ENCODE data around the gene HRH1. TPM values are rescaled to one million over a fixed set of nuclear protein-coding genes. Genes with fewer than 3 reads are reported as not detected.

Gene HRH1
- total and polyA plus RNA-seq, 10 of the 15 experiments (the other 5 are each of a cell fraction or from before 2014, with no cell fraction given), result not detected

DNA sequence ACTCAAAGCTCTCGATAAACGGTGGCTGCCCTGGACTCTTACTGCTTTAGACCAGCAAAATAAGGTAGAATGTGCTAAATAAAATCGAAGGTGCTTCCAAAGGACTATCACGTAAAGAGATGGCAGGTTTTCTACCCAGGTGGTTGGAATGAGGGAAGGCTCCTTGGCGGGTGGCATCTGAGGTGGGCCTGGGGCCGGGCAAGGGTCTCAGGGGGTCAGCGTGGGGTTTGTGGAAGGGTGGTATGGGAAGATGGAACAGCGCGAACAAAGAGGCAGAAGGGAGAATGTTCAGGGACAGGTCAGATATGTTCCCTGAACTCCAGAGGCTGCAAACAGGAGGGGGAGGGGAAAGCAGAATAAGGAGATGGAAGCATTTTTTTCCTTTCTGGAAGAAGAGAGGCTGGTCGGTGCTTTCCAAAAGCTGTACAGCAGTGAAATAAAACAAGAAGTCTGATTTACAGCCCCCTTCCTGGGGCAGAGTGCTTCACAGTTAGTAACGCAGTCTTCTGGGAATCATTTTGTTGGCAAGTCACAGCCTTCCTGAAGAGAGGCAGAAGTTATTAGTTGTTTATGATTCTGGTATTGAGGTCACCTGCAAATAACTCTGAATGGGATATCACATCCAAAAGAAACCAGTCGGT is 59.6 kb downstream of the HRH1 start (continued):
- TF ChIP-seq, protein P1, sequence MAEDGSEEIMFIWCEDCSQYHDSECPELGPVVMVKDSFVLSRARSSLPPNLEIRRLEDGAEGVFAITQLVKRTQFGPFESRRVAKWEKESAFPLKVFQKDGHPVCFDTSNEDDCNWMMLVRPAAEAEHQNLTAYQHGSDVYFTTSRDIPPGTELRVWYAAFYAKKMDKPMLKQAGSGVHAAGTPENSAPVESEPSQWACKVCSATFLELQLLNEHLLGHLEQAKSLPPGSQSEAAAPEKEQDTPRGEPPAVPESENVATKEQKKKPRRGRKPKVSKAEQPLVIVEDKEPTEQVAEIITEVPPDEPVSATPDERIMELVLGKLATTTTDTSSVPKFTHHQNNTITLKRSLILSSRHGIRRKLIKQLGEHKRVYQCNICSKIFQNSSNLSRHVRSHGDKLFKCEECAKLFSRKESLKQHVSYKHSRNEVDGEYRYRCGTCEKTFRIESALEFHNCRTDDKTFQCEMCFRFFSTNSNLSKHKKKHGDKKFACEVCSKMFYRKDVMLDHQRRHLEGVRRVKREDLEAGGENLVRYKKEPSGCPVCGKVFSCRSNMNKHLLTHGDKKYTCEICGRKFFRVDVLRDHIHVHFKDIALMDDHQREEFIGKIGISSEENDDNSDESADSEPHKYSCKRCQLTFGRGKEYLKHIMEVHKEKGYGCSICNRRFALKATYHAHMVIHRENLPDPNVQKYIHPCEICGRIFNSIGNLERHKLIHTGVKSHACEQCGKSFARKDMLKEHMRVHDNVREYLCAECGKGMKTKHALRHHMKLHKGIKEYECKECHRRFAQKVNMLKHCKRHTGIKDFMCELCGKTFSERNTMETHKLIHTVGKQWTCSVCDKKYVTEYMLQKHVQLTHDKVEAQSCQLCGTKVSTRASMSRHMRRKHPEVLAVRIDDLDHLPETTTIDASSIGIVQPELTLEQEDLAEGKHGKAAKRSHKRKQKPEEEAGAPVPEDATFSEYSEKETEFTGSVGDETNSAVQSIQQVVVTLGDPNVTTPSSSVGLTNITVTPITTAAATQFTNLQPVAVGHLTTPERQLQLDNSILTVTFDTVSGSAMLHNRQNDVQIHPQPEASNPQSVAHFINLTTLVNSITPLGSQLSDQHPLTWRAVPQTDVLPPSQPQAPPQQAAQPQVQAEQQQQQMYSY (CRISPR knock-in tag; IDR thresholded peaks at IDR 0.05), result no peak
- TF ChIP-seq TCF12 (IDR thresholded peaks at IDR 0.05; ENCODE audit: low read depth, low read length), result no peak
- no peak for TF ChIP-seq HDGF (IDR thresholded peaks at IDR 0.05)

DNA sequence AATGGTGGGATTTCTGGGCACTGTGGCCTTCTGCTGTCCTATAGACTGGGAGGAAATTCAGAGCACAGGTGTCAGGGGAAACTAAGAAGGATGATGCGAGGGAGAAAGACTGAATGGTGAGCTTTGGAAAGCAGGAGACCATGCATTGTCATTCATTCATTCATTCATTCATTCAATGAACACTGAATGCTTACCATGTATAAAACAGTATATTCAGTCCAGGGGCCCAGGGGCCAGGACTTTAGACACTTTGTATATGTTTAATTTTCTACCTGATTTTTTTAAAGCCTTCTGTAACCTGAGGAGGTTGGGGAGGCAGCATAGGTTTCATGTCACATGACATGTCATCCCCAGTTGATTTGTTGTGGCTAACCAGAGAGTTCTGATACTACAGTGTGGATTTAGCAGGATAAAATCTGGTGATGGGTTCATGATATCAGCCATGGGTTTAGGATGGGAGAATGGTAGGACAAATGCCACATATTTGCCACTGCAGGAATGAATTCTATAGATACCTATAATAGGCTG is 60.2 kb downstream of the HRH1 start:
- Histone ChIP-seq H3K36me3 (ENCODE audit: control insufficient read depth in 2 of 2, insufficient read depth in 2 of 2, low read length in 1 of 2) (no peaks in the 10 kb centered on the region), H3K4me3 (no peak overlapping the region), H4K20me1 (ENCODE audit: control insufficient read depth, insufficient read depth) (no peaks in the 10 kb centered on the region), H3K9ac (ENCODE audit: control insufficient read depth, insufficient read depth, low read length) (no peak overlapping the region), H3K9me3 (replicated peaks; ENCODE audit: control insufficient read depth, insufficient read depth, low read length) (no peaks in the 10 kb centered on the region), H3K27me3 (replicated peaks in 1 of 2; ENCODE audit: control insufficient read depth in 2 of 2, insufficient read depth in 2 of 2, low read length in 1 of 2) (peaks cover 0 to 5% of the 10 kb centered on the region in 2 experiments; a peak in 2 of 4 replicates), H2AFZ (ENCODE audit: control insufficient read depth, low read depth, low read length) (no peak overlapping the region), H3K79me2 (ENCODE audit: control insufficient read depth, insufficient read depth, low read length) (no peaks in the 10 kb centered on the region), H3K4me1 (ENCODE audit: control insufficient read depth, insufficient read depth, low read length) (no peaks in the 10 kb centered on the region), H3K27ac (ENCODE audit: control insufficient read depth, insufficient read depth) (no peak overlapping the region), H3K4me2 (ENCODE audit: control insufficient read depth, insufficient read depth) (no peak overlapping the region)
- RAD21 ChIA-PET (ENCODE audit: unreplicated experiment), result no interaction called here
- TF ChIP-seq ZZZ3 (IDR thresholded peaks at IDR 0.05; ENCODE audit: control insufficient read depth, insufficient read length, low read depth) (no peak), NBN (IDR thresholded peaks at IDR 0.05) (no peak), FOXK2 (IDR thresholded peaks at IDR 0.05) (no peak), RCOR1 (conservative IDR thresholded peaks at IDR 0.05; ENCODE audit: low read depth, low read length) (no peak), SRF (IDR thresholded peaks at IDR 0.05; ENCODE audit: low read depth in 2 of 2, low read length in 2 of 2) (no peak), CBX3 (IDR thresholded peaks at IDR 0.05; ENCODE audit: borderline replicate concordance, low read depth) (no peak), RAD21 (IDR thresholded peaks at IDR 0.05; ENCODE audit: insufficient read depth, low read depth, low read length) (no peak), SIX5 (IDR thresholded peaks at IDR 0.05; ENCODE audit: low read depth, low read length, severe bottlenecking) (no peak), SIN3A (IDR thresholded peaks at IDR 0.05; ENCODE audit: low read depth, low read length) (no peak), MEF2B (IDR thresholded peaks at IDR 0.05; ENCODE audit: partially characterized antibody, poor library complexity, severe bottlenecking) (no peak), ZBED1 (IDR thresholded peaks at IDR 0.05; ENCODE audit: borderline replicate concordance) (no peak), RAD51 (IDR thresholded peaks at IDR 0.05) (no peak), CBX5 (IDR thresholded peaks at IDR 0.05; ENCODE audit: low read depth) (no peak), NFXL1 (IDR thresholded peaks at IDR 0.05; ENCODE audit: borderline replicate concordance) (no peak), NR2F1 (conservative IDR thresholded peaks at IDR 0.05) (no peak), PAX5 (IDR thresholded peaks at IDR 0.05; ENCODE audit: borderline replicate concordance, low read depth, low read length) (no peak)
- TF ChIP-seq, protein P2, sequence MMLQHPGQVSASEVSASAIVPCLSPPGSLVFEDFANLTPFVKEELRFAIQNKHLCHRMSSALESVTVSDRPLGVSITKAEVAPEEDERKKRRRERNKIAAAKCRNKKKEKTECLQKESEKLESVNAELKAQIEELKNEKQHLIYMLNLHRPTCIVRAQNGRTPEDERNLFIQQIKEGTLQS (IDR thresholded peaks at IDR 0.05; ENCODE audit: borderline replicate concordance, extremely low read depth, low read depth, low read length), result no peak
- TF ChIP-seq, protein P3, sequence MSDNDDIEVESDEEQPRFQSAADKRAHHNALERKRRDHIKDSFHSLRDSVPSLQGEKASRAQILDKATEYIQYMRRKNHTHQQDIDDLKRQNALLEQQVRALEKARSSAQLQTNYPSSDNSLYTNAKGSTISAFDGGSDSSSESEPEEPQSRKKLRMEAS (IDR thresholded peaks at IDR 0.05; ENCODE audit: low read depth, low read length), result no peak
- FAIRE-seq (no peak), ATAC-seq (no peak), DNase-seq (ENCODE audit: low read depth, low spot score) (no peak)
- in situ Hi-C loops (cut with MboI) (no loop called here), intact Hi-C loops (cut with micrococcal nuclease; ENCODE audit: unreplicated experiment) (no loop called here)
- CTCF ChIA-PET, result no interaction called here
- SMC1A ChIA-PET (ENCODE audit: uncharacterized antibody, unreplicated experiment), result no interaction called here
- POLR2A ChIA-PET, result no interaction called here
- WGBS (ENCODE audit: insufficient coverage, insufficient replicate concordance, low lambda C conversion rate, missing lambda C conversion rate), result 0% methylated on average over 1 of the region's 1 CpG
- BruUV-seq (replicated peaks), result no TSS peak
